HepG2 (cell line): ENCODE data around the gene ATR. TPM values are rescaled to one million over a fixed set of nuclear protein-coding genes. Genes with fewer than 3 reads are reported as not detected.
A peak's percentile ranks its signal among the peaks of the same experiment; 100 is the strongest.

Experiments
- DMTF1 ChIP-seq: sonication (generic); formaldehyde crosslinking; IDR thresholded peaks from 2 replicates; pipeline ENCODE4 v1.4.0; 2020; ENCODE audit warnings: mild to moderate bottlenecking, missing genetic modification reagents
- HMG20A ChIP-seq: IDR thresholded peaks from 2 replicates; pipeline ENCODE4 v1.6.1; 2016; ENCODE audit warnings: borderline replicate concordance
- HNRNPL ChIP-seq: fragments of 200-400 bp; formaldehyde crosslinking; IDR thresholded peaks from 2 replicates; pipeline ENCODE4 v1.6.1; 2017; ENCODE audit warnings: mild to moderate bottlenecking, low read depth, low read length
- HNRNPLL ChIP-seq: fragments of 200-400 bp; formaldehyde crosslinking; IDR thresholded peaks from 2 replicates; pipeline ENCODE4 v1.6.1; 2017; ENCODE audit warnings: mild to moderate bottlenecking, low read depth, low read length; ENCODE audit not compliant: poor library complexity, severe bottlenecking
- JARID2 ChIP-seq: sonication (generic); formaldehyde crosslinking; IDR thresholded peaks from 2 replicates; pipeline ENCODE4 v1.8.1; 2023; ENCODE audit warnings: missing genetic modification reagents, inconsistent platforms; ENCODE audit not compliant: insufficient replicate concordance
- KAT8 ChIP-seq: IDR thresholded peaks from 2 replicates; pipeline ENCODE4 v1.6.1; 2016; ENCODE audit warnings: missing genetic modification reagents, missing compliant biosample characterization
- MEIS2 ChIP-seq: sonication (generic); formaldehyde crosslinking; IDR thresholded peaks from 2 replicates; pipeline ENCODE4 v1.9.0; 2021; ENCODE audit warnings: mild to moderate bottlenecking, missing genetic modification reagents
- NR2C2 ChIP-seq: sonication (generic); formaldehyde crosslinking; IDR thresholded peaks from 2 replicates; pipeline ENCODE4 v1.4.0; 2020; ENCODE audit warnings: missing genetic modification reagents, mild to moderate bottlenecking, moderate library complexity, borderline replicate concordance
- PBX3 ChIP-seq: sonication (generic); formaldehyde crosslinking; IDR thresholded peaks from 2 replicates; pipeline ENCODE4 v1.8.1; 2023; ENCODE audit warnings: missing genetic modification reagents, inconsistent platforms, borderline replicate concordance
- POLR2AphosphoS5 ChIP-seq: IDR thresholded peaks from 2 replicates; pipeline ENCODE4 v1.6.1; 2012; ENCODE audit warnings: low read depth, low read length
- RBM39 ChIP-seq: fragments of 200-400 bp; formaldehyde crosslinking; IDR thresholded peaks from one replicate; pipeline ENCODE4 v1.6.1; 2018; ENCODE audit warnings: antibody characterized with exemption, mild to moderate bottlenecking, low read depth, low read length; ENCODE audit not compliant: poor library complexity, severe bottlenecking
- SALL1 ChIP-seq: sonication (generic); formaldehyde crosslinking; IDR thresholded peaks from 2 replicates; pipeline ENCODE4 v1.8.0; 2022; ENCODE audit warnings: mild to moderate bottlenecking, missing genetic modification reagents
- SYNCRIP ChIP-seq: fragments of 200-400 bp; formaldehyde crosslinking; IDR thresholded peaks from 2 replicates; pipeline ENCODE4 v1.6.1; 2018; ENCODE audit warnings: mild to moderate bottlenecking, low read depth, low read length; ENCODE audit not compliant: insufficient read depth
- XRCC5 ChIP-seq: fragments of 200-400 bp; formaldehyde crosslinking; optimal IDR thresholded peaks from 2 replicates; pipeline ENCODE3; 2017; ENCODE audit warnings: mild to moderate bottlenecking, low read length
- ZBTB33 ChIP-seq: sonication (generic); formaldehyde crosslinking; IDR thresholded peaks from 2 replicates; pipeline ENCODE4 v1.4.0; 2020; ENCODE audit warnings: missing genetic modification reagents
- ZFX ChIP-seq: sonication (generic); formaldehyde crosslinking; IDR thresholded peaks from 2 replicates; pipeline ENCODE4 v1.4.0; 2020; ENCODE audit warnings: mild to moderate bottlenecking, low read depth, missing genetic modification reagents, moderate library complexity
- ZNF224 ChIP-seq: sonication (generic); formaldehyde crosslinking; IDR thresholded peaks from 2 replicates; pipeline ENCODE4 v1.5.0; 2020; ENCODE audit warnings: mild to moderate bottlenecking, missing genetic modification reagents
- ZNF549 ChIP-seq: sonication (generic); formaldehyde crosslinking; IDR thresholded peaks from 2 replicates; pipeline ENCODE4 v1.5.0; 2020; ENCODE audit warnings: missing genetic modification reagents
- ZNF615 ChIP-seq: sonication (generic); formaldehyde crosslinking; IDR thresholded peaks from 2 replicates; pipeline ENCODE4 v1.5.0; 2020; ENCODE audit warnings: mild to moderate bottlenecking, missing genetic modification reagents, borderline replicate concordance
- ZNF670 ChIP-seq: sonication (generic); formaldehyde crosslinking; IDR thresholded peaks from 2 replicates; pipeline ENCODE4 v1.8.0; 2022; ENCODE audit warnings: mild to moderate bottlenecking, missing genetic modification reagents, borderline replicate concordance
- polyA plus RNA-seq, 8 experiments: library from polyadenylated mRNA; depleted of rRNA in 3 of 8; stranded (reverse) in 7 of 8; unstranded in 1 of 8; fragments of >200 nt; fragmentation: Illumina TruSeq in 4 of 8; extraction: Trizol in 4 of 8; gene quantifications; 2 replicates each; pipeline versions ENCODE4 v1.2.1 to v1.2.3, GENCODE V29; 2011 to 2016; ENCODE audit warnings: low read depth in 4 of 8, missing spikeins in 1 of 8, mixed read lengths in 1 of 8; ENCODE audit not compliant: insufficient read depth in 1 of 8
- total RNA-seq, 5 experiments: library from RNA; depleted of rRNA; stranded (reverse); fragments of >200 nt; fragmentation: Illumina TruSeq; extraction: Trizol; gene quantifications; 2 replicates each; pipeline ENCODE4 v1.2.3, GENCODE V29; 2016; ENCODE audit warnings: low read depth in 1 of 5

ATR gene
- total and polyA plus RNA-seq, 2 of the 13 experiments (the other 11 are each of a cell fraction or from before 2014, with no cell fraction given) = 6.6 to 17.0 TPM

- TF ChIP-seq PBX3 (CRISPR knock-in tag) = 0 out of 2 replicates have a peak, but pooled peaks have one; percentile 57
- peak; percentile 28; the same call in 1 of the 2 replicates for TF ChIP-seq NR2C2 (CRISPR knock-in tag)
- peak; percentile 95 for TF ChIP-seq HNRNPL
- peak; percentile 90 for TF ChIP-seq KAT8 (CRISPR knock-in tag)
- peak; percentile 66 for TF ChIP-seq HMG20A (CRISPR knock-in tag)
- no peak for TF ChIP-seq ZNF615 (CRISPR knock-in tag)
- peak; percentile 28 for TF ChIP-seq JARID2 (CRISPR knock-in tag)
- TF ChIP-seq ZNF670 (CRISPR knock-in tag) = 0 out of 2 replicates have a peak, but pooled peaks have one; percentile 76
- TF ChIP-seq XRCC5 = peak; percentile 95
- TF ChIP-seq HNRNPLL = peak; percentile 98
- TF ChIP-seq SYNCRIP = no peak
- peak; percentile 29; the same call in 1 of the 2 replicates for TF ChIP-seq ZBTB33 (CRISPR knock-in tag)
- peak; percentile 95 for TF ChIP-seq SALL1 (CRISPR knock-in tag)
- peak; percentile 61 for TF ChIP-seq RBM39
- TF ChIP-seq ZFX (CRISPR knock-in tag) = peak; percentile 71
- no peak; the same call in 1 of the 2 replicates for TF ChIP-seq ZNF224 (CRISPR knock-in tag)
- TF ChIP-seq POLR2AphosphoS5 = peak; percentile 97
- TF ChIP-seq MEIS2 (CRISPR knock-in tag) = peak; percentile 59; the same call in 1 of the 2 replicates
- TF ChIP-seq DMTF1 (CRISPR knock-in tag) = no peak
- TF ChIP-seq ZNF549 (CRISPR knock-in tag) = no peak
Observed at GRCh38 chr3:142595951-142596725, 17.6 kb upstream of the ATR start, which contains the start of gene PLS1 (continued).
